Measurements from ENCODE around the gene LRBA.

LRBA gene

DNA sequence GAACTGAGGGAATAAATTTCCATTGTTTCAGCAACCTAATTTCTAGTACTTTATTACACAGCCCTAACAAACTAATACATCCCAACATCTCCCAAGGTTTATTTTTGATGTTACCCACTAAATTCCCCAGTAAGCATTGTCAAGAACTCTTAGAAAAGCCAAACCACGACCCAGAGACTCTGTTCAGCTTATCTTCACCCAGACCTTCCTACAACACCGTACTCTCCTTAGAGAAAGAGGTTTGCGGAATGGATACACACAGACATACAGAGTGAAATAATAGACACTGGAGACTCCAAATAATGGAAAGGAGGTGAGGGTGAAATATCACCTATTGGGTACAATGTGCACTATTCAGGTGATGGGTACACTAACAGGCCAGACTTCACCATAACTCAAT lies 75.6 kb downstream of the LRBA start:
- H3K27ac ChIP-seq (ENCODE audit: low read length): no peak overlapping the region

DNA sequence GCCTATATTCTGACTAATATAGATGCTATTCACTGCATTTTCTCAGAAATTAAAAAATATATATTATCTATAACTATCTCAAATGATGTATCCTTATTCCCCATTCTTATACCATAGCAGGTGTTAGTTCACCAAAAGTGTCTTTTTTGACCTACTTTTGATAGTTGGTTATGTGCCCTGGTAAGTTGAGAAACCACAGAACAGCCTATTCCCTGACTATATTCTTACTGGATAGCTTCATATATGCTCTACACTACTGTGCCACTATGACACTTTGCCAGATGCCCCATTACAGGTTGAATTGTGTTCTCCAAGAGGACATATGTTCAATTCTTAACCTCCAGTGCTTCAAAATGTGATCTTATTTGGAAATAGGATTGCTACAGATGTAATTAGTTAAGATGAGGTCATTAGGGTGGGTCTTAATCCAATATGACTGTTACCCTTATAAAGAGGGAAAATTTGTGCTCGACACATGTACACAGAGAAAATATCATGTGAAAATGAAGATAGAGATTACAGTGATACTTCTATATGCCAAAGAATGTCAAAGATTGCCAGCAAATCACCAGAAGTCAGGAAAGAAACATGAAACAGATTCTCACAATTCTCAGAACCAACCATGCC lies 76.1 kb downstream of the LRBA start:
- H3K79me2 ChIP-seq (ENCODE audit: insufficient read depth, low read length): 0 out of 2 replicates have a peak, but pooled peaks cover 2% of the 10 kb centered on the region
- H3K9ac ChIP-seq (ENCODE audit: low read depth, low read length): no peak overlapping the region
- peak; percentile 63; the same call in 2 of the 3 replicates for ATAC-seq (ENCODE audit: insufficient read depth, low read depth)
- no peaks in the 10 kb centered on the region for H3K27me3 ChIP-seq (ENCODE audit: insufficient read depth, low read length, poor library complexity)
- no peak overlapping the region for H2AFZ ChIP-seq (ENCODE audit: low read depth, low read length)
- H3K4me3 ChIP-seq (ENCODE audit: low read depth in 1 of 2, low read length in 2 of 2): no peak overlapping the region
- no peaks in the 10 kb centered on the region for H3K4me1 ChIP-seq (ENCODE audit: insufficient read depth, low read length)
- H3K27ac ChIP-seq (ENCODE audit: low read length): no peak overlapping the region
- DNase-seq: no peak
- H3K9me3 ChIP-seq (ENCODE audit: insufficient read depth, low read length, severe bottlenecking): no peaks in the 10 kb centered on the region
- 0 out of 2 replicates have a peak, but pooled peaks cover 7% of the 10 kb centered on the region for H4K20me1 ChIP-seq (ENCODE audit: insufficient read depth, low read length)
- TF ChIP-seq EZH2 (IDR thresholded peaks at IDR 0.05; ENCODE audit: borderline replicate concordance, low read depth, low read length, severe bottlenecking): no peak
- TF ChIP-seq CTCF (IDR thresholded peaks at IDR 0.05; ENCODE audit: borderline replicate concordance, extremely low read depth, low read length, poor library complexity, severe bottlenecking): no peak
- no peaks in the 10 kb centered on the region for H3K36me3 ChIP-seq (ENCODE audit: insufficient read depth, low read length)
- H3K4me2 ChIP-seq (ENCODE audit: insufficient read depth, low read length): no peak overlapping the region

More for the DNA sequence above, 75.6 kb downstream of the LRBA start:
- Histone ChIP-seq H2AFZ (ENCODE audit: low read depth, low read length) (no peak overlapping the region), H3K4me2 (ENCODE audit: insufficient read depth, low read length) (no peak overlapping the region), H3K27me3 (ENCODE audit: insufficient read depth, low read length, poor library complexity) (no peaks in the 10 kb centered on the region), H3K9me3 (ENCODE audit: insufficient read depth, low read length, severe bottlenecking) (no peaks in the 10 kb centered on the region), H3K36me3 (ENCODE audit: insufficient read depth, low read length) (no peaks in the 10 kb centered on the region), H3K9ac (ENCODE audit: low read depth, low read length) (no peak overlapping the region), H4K20me1 (ENCODE audit: insufficient read depth, low read length) (0 out of 2 replicates have a peak, but pooled peaks cover 7% of the 10 kb centered on the region), H3K4me1 (ENCODE audit: insufficient read depth, low read length) (no peaks in the 10 kb centered on the region), H3K79me2 (ENCODE audit: insufficient read depth, low read length) (0 out of 2 replicates have a peak, but pooled peaks cover 2% of the 10 kb centered on the region), H3K4me3 (ENCODE audit: low read depth in 1 of 2, low read length in 2 of 2) (no peak overlapping the region)
- ATAC-seq (ENCODE audit: insufficient read depth, low read depth): peak; percentile 47; the same call in 2 of the 3 replicates
- TF ChIP-seq EZH2 (IDR thresholded peaks at IDR 0.05; ENCODE audit: borderline replicate concordance, low read depth, low read length, severe bottlenecking): no peak
- no peak for TF ChIP-seq CTCF (IDR thresholded peaks at IDR 0.05; ENCODE audit: borderline replicate concordance, extremely low read depth, low read length, poor library complexity, severe bottlenecking)
- DNase-seq: no peak

DNA sequence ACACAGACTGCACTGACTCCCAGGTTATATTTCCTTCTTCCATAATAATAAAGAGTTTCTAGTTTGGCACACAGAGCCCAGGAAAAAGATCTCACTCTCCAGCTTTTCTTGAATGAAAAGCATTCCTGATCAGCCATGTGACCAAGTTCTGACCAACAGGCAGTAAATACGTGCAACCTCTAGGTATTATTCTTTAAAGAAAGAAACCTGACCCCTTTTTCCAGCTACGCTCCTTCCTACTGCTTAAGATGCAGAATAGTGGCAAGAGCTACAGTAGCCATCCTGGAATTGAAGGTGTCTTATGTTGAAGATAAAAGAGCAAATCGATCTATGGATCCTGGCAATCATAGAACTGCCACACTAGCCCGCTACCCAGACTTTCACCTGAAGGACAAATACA lies 76.7 kb downstream of the LRBA start:
- H3K79me2 ChIP-seq (ENCODE audit: insufficient read depth, low read length): 0 out of 2 replicates have a peak, but pooled peaks cover 2% of the 10 kb centered on the region
- ATAC-seq (ENCODE audit: insufficient read depth, low read depth) (no peak), DNase-seq (no peak)
- H3K4me2 ChIP-seq (ENCODE audit: insufficient read depth, low read length): no peak overlapping the region
- H3K36me3 ChIP-seq (ENCODE audit: insufficient read depth, low read length): no peaks in the 10 kb centered on the region
- 0 out of 2 replicates have a peak, but pooled peaks cover 3% of the 10 kb centered on the region for H4K20me1 ChIP-seq (ENCODE audit: insufficient read depth, low read length)
- no peak overlapping the region for H3K9ac ChIP-seq (ENCODE audit: low read depth, low read length)
- H3K27ac ChIP-seq (ENCODE audit: low read length): no peak overlapping the region
- H3K27me3 ChIP-seq (ENCODE audit: insufficient read depth, low read length, poor library complexity): no peaks in the 10 kb centered on the region
- TF ChIP-seq EZH2 (IDR thresholded peaks at IDR 0.05; ENCODE audit: borderline replicate concordance, low read depth, low read length, severe bottlenecking): no peak
- TF ChIP-seq CTCF (IDR thresholded peaks at IDR 0.05; ENCODE audit: borderline replicate concordance, extremely low read depth, low read length, poor library complexity, severe bottlenecking): no peak
- H3K4me3 ChIP-seq (ENCODE audit: low read depth in 1 of 2, low read length in 2 of 2): no peak overlapping the region
- no peaks in the 10 kb centered on the region for H3K4me1 ChIP-seq (ENCODE audit: insufficient read depth, low read length)
- H3K9me3 ChIP-seq (ENCODE audit: insufficient read depth, low read length, severe bottlenecking): no peaks in the 10 kb centered on the region
- H2AFZ ChIP-seq (ENCODE audit: low read depth, low read length): no peak overlapping the region
